HEK293 (cell line): ENCODE results near the gene KRT73.

Experiments used
- IKZF3 ChIP-seq: fragments of 450-650 bp; IDR thresholded peaks from 2 replicates; pipeline ENCODE4 v1.5.0; 2018; ENCODE audit warnings: missing biosample characterization, mild to moderate bottlenecking, missing genetic modification characterization, moderate library complexity
- ZNF560 ChIP-seq: fragments of 450-650 bp; formaldehyde crosslinking; IDR thresholded peaks from 2 replicates; pipeline ENCODE4 v1.5.1; 2017; ENCODE audit warnings: missing biosample characterization, missing genetic modification characterization, borderline replicate concordance
- TF ChIP-seq, protein P1 (sequence below): fragments of 450-650 bp; formaldehyde crosslinking; conservative IDR thresholded peaks from 2 replicates; pipeline ENCODE4 v1.5.1; 2016; ENCODE audit warnings: low read depth, missing biosample characterization, missing genetic modification characterization

DNA sequence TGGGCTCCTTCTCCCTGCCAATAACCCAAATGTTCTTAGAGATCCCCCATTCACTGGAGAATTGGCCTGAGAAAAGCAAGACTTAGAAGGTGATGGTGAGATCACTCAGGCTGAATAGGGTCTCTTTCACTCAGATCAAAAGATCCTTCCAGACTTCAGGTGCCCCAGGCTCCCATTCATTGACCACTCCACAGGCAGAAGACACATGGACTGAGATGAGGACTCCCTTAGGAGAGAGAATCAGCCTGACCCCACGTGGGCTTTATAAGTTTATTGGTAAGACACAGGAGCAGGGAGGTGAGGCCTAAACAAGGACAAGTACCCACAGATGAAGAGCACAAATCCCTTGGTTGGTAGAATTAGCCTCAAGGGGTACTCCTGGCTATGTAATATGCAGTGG lies 11.0 kb downstream of the KRT73 start:
- TF ChIP-seq IKZF3 (tag by site-specific recombination) = no peak
- TF ChIP-seq ZNF560 (tag by site-specific recombination) = no peak
- TF ChIP-seq, protein P1, sequence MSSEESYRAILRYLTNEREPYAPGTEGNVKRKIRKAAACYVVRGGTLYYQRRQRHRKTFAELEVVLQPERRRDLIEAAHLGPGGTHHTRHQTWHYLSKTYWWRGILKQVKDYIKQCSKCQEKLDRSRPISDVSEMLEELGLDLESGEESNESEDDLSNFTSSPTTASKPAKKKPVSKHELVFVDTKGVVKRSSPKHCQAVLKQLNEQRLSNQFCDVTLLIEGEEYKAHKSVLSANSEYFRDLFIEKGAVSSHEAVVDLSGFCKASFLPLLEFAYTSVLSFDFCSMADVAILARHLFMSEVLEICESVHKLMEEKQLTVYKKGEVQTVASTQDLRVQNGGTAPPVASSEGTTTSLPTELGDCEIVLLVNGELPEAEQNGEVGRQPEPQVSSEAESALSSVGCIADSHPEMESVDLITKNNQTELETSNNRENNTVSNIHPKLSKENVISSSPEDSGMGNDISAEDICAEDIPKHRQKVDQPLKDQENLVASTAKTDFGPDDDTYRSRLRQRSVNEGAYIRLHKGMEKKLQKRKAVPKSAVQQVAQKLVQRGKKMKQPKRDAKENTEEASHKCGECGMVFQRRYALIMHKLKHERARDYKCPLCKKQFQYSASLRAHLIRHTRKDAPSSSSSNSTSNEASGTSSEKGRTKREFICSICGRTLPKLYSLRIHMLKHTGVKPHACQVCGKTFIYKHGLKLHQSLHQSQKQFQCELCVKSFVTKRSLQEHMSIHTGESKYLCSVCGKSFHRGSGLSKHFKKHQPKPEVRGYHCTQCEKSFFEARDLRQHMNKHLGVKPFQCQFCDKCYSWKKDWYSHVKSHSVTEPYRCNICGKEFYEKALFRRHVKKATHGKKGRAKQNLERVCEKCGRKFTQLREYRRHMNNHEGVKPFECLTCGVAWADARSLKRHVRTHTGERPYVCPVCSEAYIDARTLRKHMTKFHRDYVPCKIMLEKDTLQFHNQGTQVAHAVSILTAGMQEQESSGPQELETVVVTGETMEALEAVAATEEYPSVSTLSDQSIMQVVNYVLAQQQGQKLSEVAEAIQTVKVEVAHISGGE = no peak
